ENCODE measurements around the gene FLT3.

The FLT3 gene

GRCh38 chr13:28031896-28032288 is 68.5 kb downstream of the FLT3 start:
- no peak overlapping the region for H3K4me3 ChIP-seq (ENCODE audit: low read depth, low read length)
- no peak for TF ChIP-seq CTCF (IDR thresholded peaks at IDR 0.05; ENCODE audit: low read depth, low read length)
- peaks cover 83% of the 10 kb centered on the region for H3K27me3 ChIP-seq (ENCODE audit: insufficient read depth, low read depth, severe bottlenecking)
- H3K36me3 ChIP-seq, result no peaks in the 10 kb centered on the region
- DNase-seq, result no peak
- no peak overlapping the region for H3K27ac ChIP-seq
- H3K9me3 ChIP-seq (ENCODE audit: severe bottlenecking), result peaks cover 2% of the 10 kb centered on the region

- H3K4me3 ChIP-seq (ENCODE audit: low read depth, low read length), result no peak overlapping the region
- H3K36me3 ChIP-seq, result no peaks in the 10 kb centered on the region
- no peak for DNase-seq
- TF ChIP-seq CTCF (IDR thresholded peaks at IDR 0.05; ENCODE audit: low read depth, low read length), result no peak
- peaks cover 2% of the 10 kb centered on the region for H3K9me3 ChIP-seq (ENCODE audit: severe bottlenecking)
- peaks cover 81% of the 10 kb centered on the region for H3K27me3 ChIP-seq (ENCODE audit: insufficient read depth, low read depth, severe bottlenecking)
- H3K27ac ChIP-seq, result no peak overlapping the region
These were observed 69.0 kb downstream of the FLT3 start for GRCh38 chr13:28031220-28031895.

GRCh38 chr13:28027607-28028364 is 72.6 kb downstream of the FLT3 start:
- H3K9me3 ChIP-seq (ENCODE audit: severe bottlenecking), result peaks cover 2% of the 10 kb centered on the region
- TF ChIP-seq CTCF (IDR thresholded peaks at IDR 0.05; ENCODE audit: low read depth, low read length), result no peak
- no peaks in the 10 kb centered on the region for H3K36me3 ChIP-seq
- H3K27me3 ChIP-seq (ENCODE audit: insufficient read depth, low read depth, severe bottlenecking), result peaks cover 77% of the 10 kb centered on the region
- no peak overlapping the region for H3K27ac ChIP-seq
- no peak for DNase-seq
- H3K4me3 ChIP-seq (ENCODE audit: low read depth, low read length), result no peak overlapping the region

GRCh38 chr13:28027071-28027470 is 73.3 kb downstream of the FLT3 start:
- H3K27ac ChIP-seq, result no peak overlapping the region
- no peak overlapping the region for H3K4me3 ChIP-seq (ENCODE audit: low read depth, low read length)
- no peaks in the 10 kb centered on the region for H3K36me3 ChIP-seq
- H3K27me3 ChIP-seq (ENCODE audit: insufficient read depth, low read depth, severe bottlenecking), result peaks cover 77% of the 10 kb centered on the region
- peaks cover 3% of the 10 kb centered on the region for H3K9me3 ChIP-seq (ENCODE audit: severe bottlenecking)
- no peak for TF ChIP-seq CTCF (IDR thresholded peaks at IDR 0.05; ENCODE audit: low read depth, low read length)
- no peak for DNase-seq

- Histone ChIP-seq H3K27ac (no peak overlapping the region), H3K9me3 (ENCODE audit: severe bottlenecking) (peaks cover 6% of the 10 kb centered on the region), H3K36me3 (no peaks in the 10 kb centered on the region), H3K27me3 (ENCODE audit: insufficient read depth, low read depth, severe bottlenecking) (peaks cover 74% of the 10 kb centered on the region), H3K4me3 (ENCODE audit: low read depth, low read length) (no peak overlapping the region)
- no peak for DNase-seq
- no peak for TF ChIP-seq CTCF (IDR thresholded peaks at IDR 0.05; ENCODE audit: low read depth, low read length)
These were observed 73.9 kb downstream of the FLT3 start for GRCh38 chr13:28026508-28026907.

All from WERI-Rb-1 (cell line).